ENCODE results near the gene CHAC2.
"Not testable (repeated sequence)": the region's sequence is repeated elsewhere in the genome, so short reads cannot be mapped to it uniquely, and the experiment has no call there.

The CHAC2 gene

GRCh38 chr2:53780056-53780455 is 12.5 kb downstream of the CHAC2 start:
- no peak for DNase-seq

- no peak for DNase-seq
Observed at GRCh38 chr2:53782676-53783075, 15.1 kb downstream of the CHAC2 start.

- DNase-seq: no peak
Observed at GRCh38 chr2:53784436-53784835, 16.8 kb downstream of the CHAC2 start.

GRCh38 chr2:53785366-53785765 is 17.8 kb downstream of the CHAC2 start:
- DNase-seq: no peak

GRCh38 chr2:53786352-53786704 is 18.7 kb downstream of the CHAC2 start:
- DNase-seq: peak; percentile 63

GRCh38 chr2:53786705-53787613 is 19.4 kb downstream of the CHAC2 start, which contains the start of the genes ASB3 and ERLEC1:
ASB3 (minus strand) TSS chr2:53786953; CDS start chr2:53765572, 21,381 bp downstream.
ERLEC1 (plus strand) TSS chr2:53787044; CDS start chr2:53787211, 167 bp downstream.
- DNase-seq: peak; percentile 89

GRCh38 chr2:53787614-53788289 is 20.1 kb downstream of the CHAC2 start:
- DNase-seq: peak; percentile 15

GRCh38 chr2:53793261-53793660 is 25.7 kb downstream of the CHAC2 start:
- no peak for DNase-seq

- DNase-seq: no peak
Observed at GRCh38 chr2:53793821-53794220, 26.2 kb downstream of the CHAC2 start.

GRCh38 chr2:53801547-53801946 is 33.9 kb downstream of the CHAC2 start:
- DNase-seq: no peak

GRCh38 chr2:53802617-53803151 is 35.1 kb downstream of the CHAC2 start:
- DNase-seq: no peak

GRCh38 chr2:53811601-53812000 is 44.0 kb downstream of the CHAC2 start:
- no peak for DNase-seq

- DNase-seq: no peak
Observed at GRCh38 chr2:53813151-53813550, 45.5 kb downstream of the CHAC2 start.

- no peak for DNase-seq
Observed at GRCh38 chr2:53818854-53819435, 51.3 kb downstream of the CHAC2 start.

- no peak for DNase-seq
Observed at GRCh38 chr2:53819634-53820033, 52.0 kb downstream of the CHAC2 start.

GRCh38 chr2:53820048-53820447 is 52.4 kb downstream of the CHAC2 start:
- DNase-seq: no peak

GRCh38 chr2:53820711-53821110 is 53.1 kb downstream of the CHAC2 start:
- DNase-seq: no peak

- no peak for DNase-seq
Observed at GRCh38 chr2:53821810-53822209, 54.2 kb downstream of the CHAC2 start.

GRCh38 chr2:53823639-53824038 is 56.0 kb downstream of the CHAC2 start:
- not testable (repeated sequence) for DNase-seq

All from DMS79 treated with DMSO at 0.1 percent for 48 hours (cell line).